B cell (primary cell): ENCODE results near the gene NDUFV2. TPM values are rescaled to one million over a fixed set of nuclear protein-coding genes. Genes with fewer than 3 reads are reported as not detected.

Source experiments
- ATAC-seq: fragments of 200-7000 bp; cut with Tn5 transposase; one replicate; pipeline ENCODE4 v1.10.0; 2021; ENCODE audit warnings: low read depth, mild to moderate bottlenecking, moderate number of reproducible peaks, moderate library complexity
- CTCF ChIA-PET: fragments of 350-600 bp; sonication (Branson Sonifier 250); formaldehyde crosslinking; loops from one replicate; lab custom pipeline; 2021; ENCODE audit warnings: antibody characterized with exemption, inconsistent platforms; lab: Charles Lee
- POLR2A ChIA-PET: fragments of 350-600 bp; sonication (Branson Sonifier 250); formaldehyde crosslinking; loops from one replicate; lab custom pipeline; 2021; ENCODE audit warnings: antibody characterized with exemption; lab: Charles Lee
- DNase-seq: peaks from one replicate; pipeline ENCODE4 v3.0.0; 2013
- H2AFZ ChIP-seq: 2 replicates; pipeline ENCODE4 v1.6.1; 2012; ENCODE audit warnings: mild to moderate bottlenecking, low read depth, low read length; ENCODE audit not compliant: insufficient read depth, poor library complexity, severe bottlenecking
- H3K27ac ChIP-seq, 2 donors: 1 replicate in 1 of 2; 2 replicates in 1 of 2; pipeline ENCODE4 v1.5.1; 2012 to 2013; ENCODE audit warnings: low read length in 2 of 2, mild to moderate bottlenecking in 2 of 2, moderate library complexity in 1 of 2
- H3K27me3 ChIP-seq, 4 experiments: fragments of 200-600 bp in 1 of 4; sonication (generic) in 1 of 4; replicated peaks in 1 of 4; 1 replicate in 2 of 4; 2 replicates in 2 of 4; pipeline versions ENCODE4 v1.6.1 to v1.7.0; 2013 to 2016; ENCODE audit warnings: low read length in 3 of 4, mild to moderate bottlenecking in 2 of 4, mixed read lengths in 1 of 4, moderate library complexity in 1 of 4; ENCODE audit not compliant: insufficient read depth in 4 of 4, control insufficient read depth in 3 of 4; ENCODE audit errors: control extremely low read depth in 1 of 4
- H3K36me3 ChIP-seq, 2 experiments: replicated peaks in 1 of 2; 1 replicate in 1 of 2; 2 replicates in 1 of 2; pipeline versions ENCODE4 v1.6.1 to v1.7.1; 2013; ENCODE audit warnings: low read length in 1 of 2; ENCODE audit not compliant: insufficient read depth in 2 of 2, control insufficient read depth in 1 of 2; ENCODE audit errors: control extremely low read depth in 1 of 2, extremely low read depth in 1 of 2
- H3K4me1 ChIP-seq, 2 donors: fragments of 200-600 bp in 1 of 2; sonication (generic) in 1 of 2; 1 replicate in 1 of 2; 2 replicates in 1 of 2; pipeline versions ENCODE4 v1.5.1 to v1.6.1; 2013 to 2017; ENCODE audit warnings: low read length in 2 of 2; ENCODE audit not compliant: control insufficient read depth in 2 of 2, insufficient read depth in 2 of 2
- H3K4me2 ChIP-seq: replicated peaks from 2 replicates; pipeline ENCODE3; 2012; ENCODE audit warnings: mild to moderate bottlenecking, low read depth, low read length; ENCODE audit not compliant: poor library complexity, severe bottlenecking
- H3K4me3 ChIP-seq, 5 experiments: fragments of 200-600 bp in 1 of 5; sonication (generic) in 1 of 5; 1 replicate in 3 of 5; 2 replicates in 2 of 5; pipeline versions ENCODE4 v1.5.1 to v1.7.0; 2011 to 2016; ENCODE audit warnings: low read length in 4 of 5, mild to moderate bottlenecking in 4 of 5, low read depth in 2 of 5, control low read depth in 1 of 5, moderate library complexity in 1 of 5; ENCODE audit not compliant: insufficient read depth in 1 of 5; ENCODE audit errors: control extremely low read depth in 1 of 5, extremely low read depth in 1 of 5
- H3K79me2 ChIP-seq: fragments of 200-600 bp; sonication (generic); one replicate; pipeline ENCODE4 v1.6.0; 2016; ENCODE audit warnings: low read length; ENCODE audit not compliant: control insufficient read depth, insufficient read depth
- H3K9ac ChIP-seq: fragments of 200-600 bp; sonication (generic); 2 replicates; pipeline ENCODE4 v1.6.1; 2017; ENCODE audit warnings: mild to moderate bottlenecking, low read length, moderate library complexity
- H3K9me3 ChIP-seq, 3 donors: one replicate each; pipeline versions ENCODE4 v1.6.1 to v1.7.1; 2013; ENCODE audit warnings: low read length in 2 of 3; ENCODE audit not compliant: control insufficient read depth in 2 of 3, insufficient read depth in 1 of 3; ENCODE audit errors: control extremely low read depth in 1 of 3
- H4K20me1 ChIP-seq: 2 replicates; pipeline ENCODE4 v1.6.0; 2012; ENCODE audit warnings: mild to moderate bottlenecking, low read length; ENCODE audit not compliant: insufficient read depth, control insufficient read depth, poor library complexity, severe bottlenecking
- H3K27ac Mint-ChIP-seq: one replicate; pipeline ENCODE4 v1.8.0; 2021; ENCODE audit warnings: mixed read lengths
- H3K27me3 Mint-ChIP-seq: one replicate; pipeline ENCODE4 v1.8.0; 2021; ENCODE audit warnings: mixed read lengths
- H3K4me1 Mint-ChIP-seq: one replicate; pipeline ENCODE4 v1.8.0; 2021; ENCODE audit warnings: mixed read lengths
- H3K4me3 Mint-ChIP-seq: one replicate; pipeline ENCODE4 v1.8.0; 2021; ENCODE audit warnings: mixed read lengths
- H3K9me3 Mint-ChIP-seq: one replicate; pipeline ENCODE4 v1.8.0; 2022; ENCODE audit warnings: mixed read lengths; ENCODE audit not compliant: insufficient read depth
- EZH2 ChIP-seq: IDR thresholded peaks from 2 replicates; pipeline ENCODE4 v1.6.1; 2012; ENCODE audit warnings: borderline replicate concordance, low read depth, mild to moderate bottlenecking, moderate library complexity, low read length; ENCODE audit not compliant: insufficient read depth, poor library complexity, severe bottlenecking
- WGBS: methylation state at CpG from one replicate; pipeline ENCODE4 v1.1.5; 2013; ENCODE audit warnings: missing lambda C conversion rate; ENCODE audit not compliant: insufficient coverage; 5-methylcytosine and 5-hydroxymethylcytosine counted together
- intact Hi-C: fragments of 100-400 bp; cut with micrococcal nuclease; formaldehyde crosslinking; loops from one replicate; pipeline ENCODE4 v1.10.0; 2022
- polyA plus RNA-seq: library from polyadenylated mRNA; depleted of rRNA; stranded (reverse); fragments of >200 nt; gene quantifications from 2 replicates; pipeline ENCODE4 v1.2.3, GENCODE V29; 2012
- total RNA-seq, 2 donors: library from RNA; stranded (reverse); fragments of 120-200 nt in 1 of 2; gene quantifications; 1 replicate in 1 of 2; 2 replicates in 1 of 2; pipeline versions ENCODE4 v1.2.3 to v1.2.4, GENCODE V29; 2013 to 2022
- TF ChIP-seq, protein P1 (sequence below): fragments of 200-600 bp; IDR thresholded peaks from one replicate; pipeline ENCODE4 v1.8.0; 2022; ENCODE audit warnings: antibody characterized with exemption, mild to moderate bottlenecking

Gene NDUFV2
- total and polyA plus RNA-seq, 2 donors (not counting 1 experiment from before 2014, with no cell fraction given), result 44.4 to 137 TPM

DNA sequence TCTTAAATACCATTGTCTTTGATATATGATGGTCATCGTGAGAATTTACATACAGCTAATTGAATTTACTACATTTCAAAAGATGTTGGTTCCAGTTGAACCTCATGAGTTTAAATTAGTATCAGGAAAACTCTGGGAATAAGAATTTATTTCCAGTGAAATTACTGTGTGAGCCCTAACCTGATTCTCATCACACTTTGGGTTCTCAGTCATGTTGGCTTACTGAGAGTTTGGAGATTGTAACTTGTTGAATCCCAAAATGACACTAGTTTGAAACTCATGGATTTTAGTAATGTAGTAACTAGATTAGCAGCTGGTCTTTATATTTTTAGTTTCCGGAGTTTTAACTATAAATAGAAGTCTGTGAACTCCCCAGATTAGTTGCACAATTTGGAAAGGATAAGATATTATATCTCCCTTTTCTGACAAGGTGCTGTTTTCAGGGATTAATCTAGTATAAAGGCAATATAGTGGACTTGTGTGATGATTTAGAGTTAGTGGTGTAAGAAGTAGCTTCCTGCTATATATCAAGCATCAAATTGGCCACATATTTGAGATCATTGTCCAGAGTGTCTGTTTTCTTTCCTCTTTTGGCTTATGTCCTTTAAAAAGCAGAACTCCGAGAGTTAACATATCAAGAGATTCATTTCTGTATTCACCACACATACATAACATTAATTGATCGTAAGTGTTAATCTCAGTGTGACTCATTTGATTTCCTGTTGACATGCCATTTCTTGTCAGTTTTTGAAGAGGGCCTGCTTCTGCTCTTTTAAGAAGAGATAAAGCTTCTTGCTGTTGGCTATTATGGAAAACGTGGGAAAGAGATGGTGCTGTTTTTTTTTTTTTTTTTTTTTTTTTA, 15.7 kb downstream of the NDUFV2 start:
- Histone ChIP-seq H2AFZ (peak overlapping the region; percentile 11), H3K27ac (peak overlapping the region; percentile 82 to 99), H4K20me1 (no peaks in the 10 kb centered on the region), H3K36me3 (peaks cover 13 to 34% of the 10 kb centered on the region in 2 experiments), H3K9me3 (no peaks in the 10 kb centered on the region), H3K4me3 (peak overlapping the region in 2 of 5 experiments; percentile 3 to 66), H3K27me3 (no peaks in the 10 kb centered on the region), H3K79me2 (peaks cover 97% of the 10 kb centered on the region), H3K4me1 (peaks cover 56 to 86% of the 10 kb centered on the region in 2 donors), H3K4me2 (peak overlapping the region; percentile 68), H3K9ac (peak overlapping the region; percentile 65)
- Mint-ChIP-seq H3K27ac (peak overlapping the region; percentile 98), H3K4me3 (peak overlapping the region; percentile 88), H3K9me3 (no peaks in the 10 kb centered on the region), H3K4me1 (peaks cover 70% of the 10 kb centered on the region), H3K27me3 (no peaks in the 10 kb centered on the region)
- intact Hi-C loops, result loop anchor here (1.0 to 5.0 kb wide), 4 partner anchors 9 to 516 kb away; partner anchors contain the start of gene ANKRD12
- POLR2A ChIA-PET, result interaction anchor here (1.0 to 3.8 kb wide), 5 partner anchors 14 to 21 kb away, joined by 3 to 57 read pairs (median 7); partner anchors contain the start of genes ANKRD12 and NDUFV2
- ATAC-seq (peak; percentile 26), DNase-seq (peak; percentile 59)
- no CpG with 5 or more reads among the region's 5 CpGs for WGBS
- CTCF ChIA-PET, result interaction anchor here (0.6 to 5.3 kb wide), 9 partner anchors 9 to 61 kb away, joined by 3 to 27 read pairs (median 7); partner anchors contain the start of genes ANKRD12 and NDUFV2
- TF ChIP-seq, protein P1, sequence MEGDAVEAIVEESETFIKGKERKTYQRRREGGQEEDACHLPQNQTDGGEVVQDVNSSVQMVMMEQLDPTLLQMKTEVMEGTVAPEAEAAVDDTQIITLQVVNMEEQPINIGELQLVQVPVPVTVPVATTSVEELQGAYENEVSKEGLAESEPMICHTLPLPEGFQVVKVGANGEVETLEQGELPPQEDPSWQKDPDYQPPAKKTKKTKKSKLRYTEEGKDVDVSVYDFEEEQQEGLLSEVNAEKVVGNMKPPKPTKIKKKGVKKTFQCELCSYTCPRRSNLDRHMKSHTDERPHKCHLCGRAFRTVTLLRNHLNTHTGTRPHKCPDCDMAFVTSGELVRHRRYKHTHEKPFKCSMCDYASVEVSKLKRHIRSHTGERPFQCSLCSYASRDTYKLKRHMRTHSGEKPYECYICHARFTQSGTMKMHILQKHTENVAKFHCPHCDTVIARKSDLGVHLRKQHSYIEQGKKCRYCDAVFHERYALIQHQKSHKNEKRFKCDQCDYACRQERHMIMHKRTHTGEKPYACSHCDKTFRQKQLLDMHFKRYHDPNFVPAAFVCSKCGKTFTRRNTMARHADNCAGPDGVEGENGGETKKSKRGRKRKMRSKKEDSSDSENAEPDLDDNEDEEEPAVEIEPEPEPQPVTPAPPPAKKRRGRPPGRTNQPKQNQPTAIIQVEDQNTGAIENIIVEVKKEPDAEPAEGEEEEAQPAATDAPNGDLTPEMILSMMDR, result no peak
- no peak for TF ChIP-seq EZH2
